HG02678 (cell line): ENCODE measurements around the gene DAAM2.
A peak's percentile ranks its signal among the peaks of the same experiment; 100 is the strongest.

ENCODE experiments used
- ATAC-seq: cut with Tn5 transposase; IDR thresholded peaks from one replicate; pipeline ENCODE4 v1.9.1; 2021; ENCODE audit warnings: mild to moderate bottlenecking, moderate library complexity; ENCODE audit not compliant: unreplicated experiment

The DAAM2 gene

DNA sequence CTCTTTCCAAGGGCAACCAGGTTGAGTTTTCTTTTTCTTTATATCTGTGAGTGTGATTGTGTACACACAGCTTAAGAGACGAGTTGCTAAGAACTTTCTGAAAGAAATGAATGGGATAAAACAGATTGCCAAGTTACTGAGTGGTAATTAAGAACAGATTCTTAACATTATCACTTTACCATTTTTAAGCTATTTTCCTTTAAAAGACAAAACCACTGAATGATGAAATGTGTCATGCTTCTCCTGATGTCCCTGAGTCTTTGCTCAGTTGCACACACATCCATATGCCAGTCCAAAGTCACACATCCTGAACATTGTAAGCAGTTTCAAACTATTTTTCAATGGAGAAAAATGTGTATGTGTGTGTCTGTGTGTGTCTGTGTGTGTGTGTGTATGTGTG lies 5.5 kb upstream of the DAAM2 start:
- ATAC-seq: no peak

GRCh38 chr6:39787322-39787721 lies 4.9 kb upstream of the DAAM2 start:
- ATAC-seq: no peak

GRCh38 chr6:39790772-39791171 lies 1.4 kb upstream of the DAAM2 start:
- no peak for ATAC-seq

- no peak for ATAC-seq
Observed at GRCh38 chr6:39791311-39791710, 865 bp upstream of the DAAM2 start.

- ATAC-seq: no peak
Observed at GRCh38 chr6:39792540-39793450, 619 bp downstream of the DAAM2 start.

GRCh38 chr6:39793516-39793915 lies 1.3 kb downstream of the DAAM2 start:
- ATAC-seq: no peak

- no peak for ATAC-seq
Observed at GRCh38 chr6:39794231-39794630, 2.1 kb downstream of the DAAM2 start.

GRCh38 chr6:39797751-39798150 lies 5.6 kb downstream of the DAAM2 start:
- ATAC-seq: no peak

GRCh38 chr6:39800034-39801032 lies 8.2 kb downstream of the DAAM2 start:
- ATAC-seq: no peak

GRCh38 chr6:39801456-39802251 lies 9.5 kb downstream of the DAAM2 start:
- no peak for ATAC-seq

DNA sequence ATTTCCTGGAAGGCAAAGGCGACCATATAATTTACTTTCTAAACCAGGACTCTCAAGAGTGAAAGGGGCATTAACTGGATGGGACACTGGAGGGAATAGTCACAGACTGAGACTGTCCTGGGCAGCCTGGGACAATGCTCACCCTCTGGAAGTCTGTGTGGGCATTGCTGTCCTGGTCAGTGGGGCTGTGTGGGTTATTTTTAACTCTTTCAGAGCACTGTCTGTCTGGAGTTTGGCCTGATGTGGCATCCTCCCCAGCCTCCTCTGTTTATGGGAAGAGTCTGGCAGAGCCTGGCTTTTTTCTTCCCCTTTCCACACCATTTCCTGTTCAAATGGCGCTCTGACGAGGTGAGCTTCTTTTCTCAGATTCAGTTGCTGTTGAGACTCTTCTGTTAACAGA lies 11.7 kb downstream of the DAAM2 start:
- ATAC-seq: no peak

DNA sequence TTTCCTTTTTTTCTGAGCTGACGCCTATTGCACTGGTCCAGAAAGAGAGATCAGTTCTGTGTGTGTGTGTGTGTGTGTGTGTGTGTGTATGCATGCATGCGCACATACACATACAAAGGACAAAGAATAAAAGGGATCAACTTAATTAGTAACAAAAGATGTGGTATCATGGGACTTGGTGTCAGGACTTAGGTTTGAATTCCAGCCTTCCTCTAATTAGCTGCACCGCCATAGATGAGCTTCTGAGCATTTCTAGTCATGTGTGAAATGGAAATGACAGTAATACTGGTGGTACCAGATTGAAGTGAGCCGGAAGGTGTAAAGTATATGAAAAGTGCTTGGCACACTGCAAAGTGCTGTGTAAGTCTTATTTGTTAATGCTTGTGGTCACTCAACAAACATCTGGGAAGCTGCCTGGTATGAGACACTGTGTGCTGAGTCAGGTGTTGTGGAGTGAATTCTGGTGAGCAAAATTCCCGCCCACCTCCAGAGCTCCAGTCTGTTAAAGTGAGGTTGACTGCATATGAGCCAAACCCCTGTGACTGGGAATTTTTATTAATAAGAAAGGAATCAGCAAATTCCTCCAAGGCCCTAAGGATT lies 12.4 kb downstream of the DAAM2 start:
- no peak for ATAC-seq

DNA sequence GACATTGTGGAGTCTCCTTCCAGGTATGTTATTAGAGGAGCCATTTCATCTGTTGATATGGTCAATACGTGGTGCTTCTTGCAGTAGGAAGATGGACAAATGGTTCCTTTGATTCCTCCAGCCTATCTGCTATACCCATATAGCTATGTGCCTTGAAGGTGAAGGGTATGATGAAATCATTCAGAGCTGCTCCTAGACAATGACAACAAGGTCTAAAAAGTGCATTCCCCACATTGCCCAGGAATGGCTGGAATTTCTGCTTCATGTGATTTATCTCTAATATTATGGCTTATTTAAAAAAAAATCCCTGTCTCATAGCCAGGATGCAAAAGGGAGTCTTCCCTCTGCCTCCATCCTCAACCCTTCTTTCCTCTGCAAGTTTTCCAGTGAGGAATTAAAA lies 14.1 kb downstream of the DAAM2 start:
- ATAC-seq: no peak

DNA sequence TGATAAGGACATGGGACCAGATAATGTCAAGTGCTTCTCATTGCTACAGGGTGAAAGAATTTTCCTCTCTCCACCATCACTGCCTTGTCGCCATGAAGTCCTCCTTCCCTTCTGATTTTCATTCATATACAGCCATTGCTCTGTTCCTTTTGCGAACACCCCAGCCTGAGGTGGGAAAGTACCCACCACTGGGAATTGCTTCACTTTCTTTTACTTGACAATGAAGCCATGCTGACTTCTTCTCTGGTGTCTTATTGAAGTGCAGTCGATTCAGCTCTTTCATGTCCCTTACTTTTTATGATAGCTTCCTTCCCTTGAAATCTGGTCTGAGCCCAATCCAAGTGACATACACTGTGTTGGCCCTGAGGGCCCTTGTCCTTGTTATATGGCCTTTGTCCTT lies 16.2 kb downstream of the DAAM2 start:
- no peak for ATAC-seq

- no peak for ATAC-seq
Observed at GRCh38 chr6:39808964-39809363, 16.8 kb downstream of the DAAM2 start.

DNA sequence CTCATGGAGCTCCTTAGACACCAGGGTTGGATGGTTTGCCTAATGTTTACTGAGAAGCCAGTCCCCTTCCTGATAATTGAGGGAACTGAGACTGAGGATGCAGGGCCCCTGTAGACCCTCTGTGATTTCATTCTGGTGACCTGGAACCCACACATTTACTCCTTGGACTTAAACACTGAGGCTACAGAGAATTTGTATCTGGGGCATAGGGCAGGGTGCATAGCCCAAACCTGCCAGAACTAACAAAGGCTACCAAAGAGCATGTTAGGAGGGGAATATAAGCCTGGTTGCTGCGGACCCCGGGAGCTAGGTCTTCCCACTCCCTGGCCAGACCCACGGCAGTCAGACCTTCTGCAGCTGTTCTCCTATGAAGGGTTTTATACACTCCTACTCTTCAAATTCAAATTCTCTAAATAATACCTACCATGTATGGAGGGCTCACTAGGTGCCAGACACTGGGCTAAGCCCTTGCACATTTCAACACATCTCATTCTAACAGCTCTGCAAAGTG lies 19.7 kb downstream of the DAAM2 start:
- ATAC-seq: no peak

DNA sequence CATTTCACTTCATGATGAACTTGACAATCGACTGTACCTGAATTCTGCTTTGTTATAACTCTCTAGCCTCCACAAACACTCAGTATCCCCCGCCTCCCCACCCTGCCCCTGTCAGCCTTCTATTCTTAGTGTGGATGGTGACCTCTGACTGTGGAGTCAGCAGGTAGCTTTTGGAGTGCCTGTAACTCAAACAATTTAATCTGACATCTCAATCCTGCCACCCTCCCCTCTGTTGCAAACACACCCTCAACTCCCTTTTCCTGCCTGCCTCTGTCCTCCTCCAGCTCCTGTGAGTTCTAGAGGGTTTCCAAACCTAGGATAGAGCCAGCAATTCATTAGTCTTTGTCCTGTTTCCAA lies 20.3 kb downstream of the DAAM2 start:
- no peak for ATAC-seq

GRCh38 chr6:39812853-39813533 lies 20.8 kb downstream of the DAAM2 start:
- ATAC-seq: peak; percentile 89

GRCh38 chr6:39814236-39814635 lies 22.1 kb downstream of the DAAM2 start:
- no peak for ATAC-seq

GRCh38 chr6:39815356-39815755 lies 23.2 kb downstream of the DAAM2 start:
- ATAC-seq: no peak
